NCI-H748 (cell line): ENCODE measurements around the gene TMEM35A.
A peak's percentile ranks its signal among the peaks of the same experiment; 100 is the strongest.
"Not testable (repeated sequence)": the region's sequence is repeated elsewhere in the genome, so short reads cannot be mapped to it uniquely, and the experiment has no call there.

ENCODE experiments used
- DNase-seq: peaks from one replicate; lab custom pipeline; 2025; ENCODE audit not compliant: unreplicated experiment; lab: John Stamatoyannopoulos, UW

The TMEM35A gene, protein sequence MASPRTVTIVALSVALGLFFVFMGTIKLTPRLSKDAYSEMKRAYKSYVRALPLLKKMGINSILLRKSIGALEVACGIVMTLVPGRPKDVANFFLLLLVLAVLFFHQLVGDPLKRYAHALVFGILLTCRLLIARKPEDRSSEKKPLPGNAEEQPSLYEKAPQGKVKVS

DNA sequence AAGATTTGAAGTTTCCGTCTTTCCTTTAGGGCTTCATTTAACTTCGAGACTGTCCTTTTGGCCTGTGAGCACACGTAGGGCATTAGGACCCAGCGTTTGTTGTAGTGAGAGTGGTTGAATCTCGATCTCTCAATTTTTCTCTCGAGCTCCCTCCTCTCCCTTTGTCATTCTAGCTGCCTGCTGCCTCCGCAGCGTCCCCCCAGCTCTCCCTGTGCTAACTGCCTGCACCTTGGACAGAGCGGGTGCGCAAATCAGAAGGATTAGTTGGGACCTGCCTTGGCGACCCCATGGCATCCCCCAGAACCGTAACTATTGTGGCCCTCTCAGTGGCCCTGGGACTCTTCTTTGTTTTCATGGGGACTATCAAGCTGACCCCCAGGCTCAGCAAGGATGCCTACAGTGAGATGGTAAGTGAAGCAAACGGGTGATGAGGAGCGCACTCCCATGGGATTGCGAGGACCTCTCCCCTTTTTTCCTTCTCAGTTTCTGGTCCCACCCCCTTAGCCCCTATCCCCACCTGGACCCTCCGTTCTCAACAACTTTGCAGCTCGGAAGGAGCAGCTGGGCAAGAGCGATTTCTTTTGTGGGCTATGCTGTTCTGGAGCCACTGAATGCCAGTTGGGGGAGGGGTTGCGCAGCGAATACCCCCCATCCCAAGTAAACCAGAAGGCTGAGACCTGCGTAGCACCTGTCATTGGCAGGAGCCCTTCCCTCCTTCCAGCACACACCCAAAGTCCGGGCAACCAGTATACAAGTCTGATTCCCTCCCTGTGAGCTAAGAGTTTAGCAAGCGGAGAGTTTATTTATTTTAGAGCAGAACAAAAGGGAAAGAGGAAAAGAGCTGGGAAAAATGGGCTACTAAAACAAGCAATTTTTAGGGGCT, at the start of gene TMEM35A:
Gene TMEM35A, plus strand, starts transcription at position 164 of the 883 bp plus-strand sequence. Its CDS starts 124 bp downstream, at position 288.
- peak; percentile 18 for DNase-seq

DNA sequence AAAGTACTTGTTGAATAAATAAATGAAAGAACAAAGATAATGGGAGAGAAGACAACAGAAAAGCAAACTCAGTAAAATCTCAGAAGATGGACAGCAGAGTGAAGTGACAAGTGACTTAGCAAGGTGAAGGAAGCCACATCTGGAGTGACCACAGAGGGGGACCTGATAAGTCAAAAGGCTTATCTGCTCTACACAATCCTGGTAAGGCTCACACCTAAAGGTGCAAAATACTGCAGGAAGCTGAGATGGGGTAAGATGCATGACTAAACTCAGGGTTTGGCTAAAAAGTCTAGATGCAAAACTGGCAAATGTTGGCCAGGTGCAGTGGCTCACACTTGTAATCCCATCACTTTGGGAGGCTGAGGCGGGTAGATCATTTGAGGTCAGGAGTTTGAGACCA, 49.0 kb upstream of the TMEM35A start:
- no peak for DNase-seq

DNA sequence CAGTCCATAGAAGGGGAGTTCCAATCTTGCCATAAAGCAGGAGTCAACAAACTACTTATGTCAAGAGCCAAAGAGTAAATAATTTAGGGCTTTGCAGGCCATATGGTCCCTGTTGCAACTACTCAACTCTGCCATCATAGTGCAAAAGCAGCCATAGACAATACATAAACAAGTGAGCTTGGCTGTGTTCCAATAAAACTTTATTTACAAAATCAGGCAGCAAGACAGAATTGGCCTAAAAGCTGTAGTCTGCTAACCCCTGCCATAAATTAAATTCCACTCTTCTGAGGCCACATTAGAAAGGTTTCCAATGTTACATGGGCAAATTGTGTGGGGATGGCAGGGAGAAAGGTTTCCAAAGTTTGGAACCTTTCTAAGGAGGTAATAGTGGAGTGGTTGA, 41.4 kb upstream of the TMEM35A start:
- no peak for DNase-seq

DNA sequence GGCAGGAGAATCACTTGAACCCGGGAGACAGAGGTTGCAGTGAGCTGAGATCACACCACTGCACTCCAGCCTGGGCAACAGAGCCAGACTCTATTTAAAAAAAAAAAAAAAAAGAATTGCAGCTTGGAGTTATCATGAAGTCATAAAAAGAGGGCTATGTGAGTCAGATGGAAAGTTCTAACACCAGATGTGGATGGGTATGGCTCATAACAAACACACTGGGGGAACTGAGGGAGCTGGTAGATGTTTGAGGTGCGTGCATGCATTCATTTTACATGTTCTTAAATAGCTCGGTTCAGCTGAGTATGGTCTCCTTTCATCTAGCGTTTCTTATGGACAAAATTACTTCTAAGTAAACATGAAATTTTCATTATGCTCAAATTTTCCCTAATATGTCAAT, 38.5 kb upstream of the TMEM35A start:
- no peak for DNase-seq

DNA sequence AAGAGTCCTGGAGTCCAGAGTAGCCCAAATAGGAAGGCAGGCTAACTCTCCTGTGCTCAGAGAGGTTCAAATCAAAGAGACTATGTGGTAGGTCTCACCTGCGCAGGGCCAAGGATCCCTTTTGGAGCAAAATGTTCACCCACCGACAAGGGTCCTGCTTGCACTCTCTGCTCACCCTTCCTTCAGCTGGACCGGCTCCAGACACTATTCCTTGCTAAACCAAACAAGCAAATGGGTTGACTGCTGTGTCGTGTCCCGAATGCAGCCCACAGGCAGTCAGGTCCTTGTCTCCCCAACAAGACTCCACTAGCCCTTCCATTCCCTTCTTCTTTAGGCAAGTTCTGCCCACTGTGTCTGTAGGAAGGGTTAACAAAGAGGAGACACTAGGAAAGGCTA, 27.5 kb upstream of the TMEM35A start:
- no peak for DNase-seq

DNA sequence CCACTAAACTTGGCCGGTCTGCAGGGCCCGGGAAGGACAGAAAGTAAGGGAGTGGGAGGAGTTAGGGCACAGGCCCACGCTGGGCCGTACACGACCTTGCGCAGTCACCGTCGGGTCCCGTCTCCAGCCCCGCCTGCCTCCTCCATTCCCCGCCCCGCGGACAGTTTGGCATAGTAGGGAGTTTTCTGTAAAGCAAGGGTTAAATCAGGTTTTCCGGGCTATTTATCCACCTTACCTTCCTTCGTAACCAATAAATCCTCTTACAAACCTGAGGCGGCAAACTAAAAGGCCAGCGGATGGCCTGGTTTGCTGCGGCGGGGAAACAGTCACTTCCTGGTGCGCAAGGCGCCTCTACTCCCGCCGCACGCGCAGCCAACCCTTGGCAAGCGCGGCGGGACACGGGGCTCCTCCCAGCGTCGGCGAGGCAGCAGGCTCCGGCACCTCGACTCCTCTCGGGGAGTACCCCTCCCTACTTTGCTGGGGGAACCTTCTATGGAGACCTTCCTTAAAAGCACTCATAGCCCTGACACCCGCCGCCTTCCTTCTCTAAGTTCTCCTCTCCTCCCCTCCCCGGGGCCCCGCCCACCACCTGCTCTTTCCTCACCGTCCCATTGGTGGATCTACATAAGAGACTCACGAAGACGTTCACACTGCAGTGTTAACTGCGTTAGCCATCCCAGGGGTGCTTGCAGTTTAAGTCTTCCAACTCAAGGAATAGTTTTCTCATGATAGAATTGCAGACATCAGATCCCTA, 27.0 kb upstream of the TMEM35A start, which contains the start of gene TRMT2B:
Gene TRMT2B, minus strand, starts transcription at position 563 of the 754 bp plus-strand sequence. CDS start 9,822 bp downstream, outside the sequence.
- peak; percentile 82 for DNase-seq

DNA sequence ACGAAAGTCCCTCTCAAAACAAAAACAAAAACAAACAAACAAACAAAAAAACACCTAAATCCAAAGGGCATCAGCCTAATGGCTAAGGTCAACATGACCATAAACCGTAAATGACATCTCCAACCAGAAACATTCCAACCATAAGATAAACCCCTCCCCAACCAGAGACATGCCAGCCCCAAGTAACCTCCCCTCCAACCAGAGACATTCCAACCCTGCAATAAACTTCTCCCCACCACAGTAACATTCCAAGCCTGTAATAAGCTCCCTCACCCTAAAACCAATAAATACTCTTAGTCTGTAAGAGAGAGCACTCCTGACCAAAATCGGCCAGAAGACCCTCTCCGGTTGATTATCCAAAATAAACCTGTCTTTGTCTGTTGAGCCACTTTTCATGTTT, 22.1 kb upstream of the TMEM35A start:
- DNase-seq: not testable (repeated sequence)

DNA sequence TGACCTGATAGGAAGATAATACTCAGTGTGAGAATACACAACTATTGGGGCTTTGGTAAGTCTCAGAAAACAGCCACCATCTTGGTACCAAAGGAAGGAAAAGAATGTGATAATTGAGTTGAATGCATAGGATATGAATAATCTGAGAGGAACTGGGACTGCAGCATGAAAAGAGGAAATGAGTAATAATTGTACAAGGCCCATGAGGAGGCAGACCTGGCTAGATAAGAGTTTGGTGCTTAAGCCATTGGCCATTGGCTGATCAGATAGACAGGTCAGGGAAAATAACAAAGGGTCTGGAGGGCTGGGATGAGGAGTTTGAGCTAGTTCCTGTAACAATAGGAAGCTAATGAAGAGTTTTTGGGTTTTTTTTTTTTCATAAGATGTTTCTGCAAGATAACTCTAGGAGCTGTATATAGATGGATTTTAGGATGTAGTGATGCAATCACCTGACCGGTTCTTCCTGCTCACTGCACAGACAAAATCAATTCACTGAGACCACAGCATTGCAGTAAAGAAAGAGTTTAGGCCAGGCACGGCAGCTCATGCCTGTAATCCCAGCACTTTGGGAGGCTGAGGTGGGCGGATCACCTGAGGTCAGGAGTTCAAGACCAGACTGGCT, 21.5 kb upstream of the TMEM35A start:
- DNase-seq: no peak

DNA sequence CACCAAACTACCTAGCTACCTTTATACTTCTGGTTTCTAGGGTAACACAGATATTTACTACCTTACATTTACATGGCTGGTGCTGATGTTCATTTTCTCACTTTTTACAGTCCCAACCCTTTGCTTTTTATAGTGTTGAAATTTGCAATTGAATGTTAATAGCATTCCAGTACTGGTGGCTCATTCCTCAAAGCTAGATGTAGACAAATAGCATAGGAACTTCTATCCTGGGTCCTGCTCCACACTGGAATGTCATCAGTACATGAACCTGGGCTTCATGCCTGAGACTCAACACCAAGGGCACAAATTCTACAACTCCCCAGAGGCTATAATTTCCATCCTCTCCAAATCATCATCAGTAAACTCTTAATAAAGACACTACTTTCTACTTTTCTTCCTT, 16.5 kb upstream of the TMEM35A start:
- DNase-seq: no peak

DNA sequence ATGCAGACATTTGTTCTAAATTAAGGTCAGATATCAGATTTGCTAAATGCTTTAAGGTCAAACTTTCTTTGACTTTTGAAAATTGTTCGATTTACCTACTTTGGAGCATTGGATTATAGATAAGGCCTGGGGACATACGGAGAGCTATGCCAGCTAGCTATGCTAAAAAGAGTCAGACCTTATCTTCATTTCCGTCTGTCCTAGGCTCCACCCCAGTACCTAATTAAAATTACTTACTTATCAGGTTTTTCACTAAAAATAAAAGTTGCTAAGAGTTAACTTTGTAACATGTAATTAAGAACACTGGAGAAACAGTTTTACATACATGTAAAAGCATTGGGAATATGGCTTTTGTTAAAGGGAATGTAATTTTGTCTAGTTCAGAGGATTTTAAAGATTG, 7.1 kb upstream of the TMEM35A start:
- DNase-seq: no peak

DNA sequence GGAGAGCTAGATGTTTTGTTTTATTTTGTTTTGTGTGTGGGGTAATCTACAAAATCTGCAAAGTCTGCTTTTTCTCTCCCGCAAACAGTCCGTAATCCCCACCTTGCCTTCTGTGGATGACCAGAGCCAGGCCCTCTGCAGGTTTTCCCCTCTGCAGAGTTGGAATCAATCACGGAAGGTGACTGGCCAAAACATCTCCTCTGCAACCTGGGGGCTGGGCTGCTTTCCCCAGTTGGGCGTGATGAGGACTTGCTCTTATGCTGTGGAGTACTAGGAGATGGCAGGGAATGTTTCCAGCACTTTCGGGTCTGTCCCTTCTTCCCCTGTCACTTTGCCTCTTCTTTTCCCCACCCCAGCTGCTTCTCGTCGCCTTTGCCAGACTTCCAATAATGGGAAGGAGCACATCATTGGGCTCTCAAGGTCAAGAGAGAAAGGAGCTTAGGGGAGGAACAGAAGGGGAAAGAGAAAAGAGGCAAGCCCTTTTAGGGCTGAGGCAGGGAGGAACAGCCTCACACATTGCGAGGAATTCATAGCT, 1.1 kb downstream of the TMEM35A start:
- DNase-seq: no peak

DNA sequence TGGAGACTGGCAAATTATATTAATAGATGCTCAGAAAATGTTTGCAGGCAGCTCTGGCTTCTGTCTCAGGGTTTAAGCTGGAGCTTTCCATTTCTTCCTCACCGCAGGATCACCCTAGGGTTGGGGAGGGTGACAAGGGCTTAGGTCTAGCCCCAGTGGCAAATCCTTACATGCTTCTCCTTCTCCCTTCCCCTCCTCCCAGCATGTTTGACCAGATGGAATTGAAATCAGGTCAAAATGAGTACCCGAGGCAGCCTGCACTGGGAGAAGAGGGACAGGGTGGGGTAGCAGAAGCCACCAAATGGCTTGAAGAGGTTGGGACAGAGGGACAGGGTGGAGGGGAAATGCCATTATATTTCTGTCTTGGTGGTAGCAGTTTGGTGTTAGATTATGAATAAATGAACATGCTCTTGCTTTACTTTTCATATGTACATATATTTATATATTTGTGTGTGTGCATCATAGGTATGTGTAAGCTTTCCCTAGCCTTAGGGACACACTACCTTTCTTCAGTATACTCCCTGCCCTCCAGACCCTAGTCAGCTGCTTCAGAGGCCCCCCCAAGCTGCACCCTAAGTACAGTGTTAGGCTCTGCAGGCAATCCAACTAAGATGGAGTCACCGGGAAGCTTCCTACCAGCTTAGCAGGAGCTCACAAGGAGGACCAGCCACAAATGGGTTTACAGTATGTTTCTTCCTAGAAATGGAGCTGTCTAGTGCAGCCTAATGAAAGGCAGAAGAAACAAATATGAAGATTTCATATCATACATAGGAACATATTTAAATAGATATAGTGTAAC, 1.8 kb downstream of the TMEM35A start:
- no peak for DNase-seq

DNA sequence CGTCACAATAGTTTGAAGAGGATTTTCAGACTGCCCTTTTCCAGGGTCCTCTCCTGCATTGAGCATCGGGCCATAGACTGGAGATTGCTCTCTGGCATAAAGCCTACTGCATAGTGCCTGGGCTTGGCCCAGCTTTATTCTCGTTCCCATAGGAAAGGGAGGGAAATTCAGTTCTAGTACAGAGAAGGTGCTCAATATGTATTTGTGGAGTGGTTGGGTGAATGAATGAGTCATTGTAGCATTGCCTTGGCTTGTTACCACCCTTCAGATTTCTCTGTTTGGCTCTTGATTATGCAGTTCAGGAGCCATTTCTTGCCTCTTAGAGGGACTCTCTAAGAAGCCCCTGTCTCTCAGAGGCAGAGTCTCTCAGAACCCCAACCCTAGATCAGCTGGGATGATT, 2.6 kb downstream of the TMEM35A start:
- no peak for DNase-seq

DNA sequence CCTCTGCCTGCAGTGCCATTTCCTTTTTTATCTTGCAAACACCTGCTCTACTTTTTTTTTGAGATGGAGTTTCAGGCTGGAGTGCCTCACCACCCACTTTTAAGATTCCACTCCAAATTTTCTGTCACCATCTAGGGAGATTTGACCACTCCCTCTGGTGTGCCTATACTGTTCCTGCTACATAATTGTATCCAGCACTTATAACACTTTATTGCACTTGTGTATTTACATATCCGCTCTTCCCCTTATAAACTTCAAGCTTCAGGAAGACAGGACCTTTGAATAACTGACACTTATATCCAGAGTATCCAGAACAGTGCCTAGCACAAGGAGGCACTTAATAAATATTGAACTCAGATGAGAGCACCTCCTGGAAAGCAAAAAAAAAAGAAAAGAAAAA, 13.1 kb downstream of the TMEM35A start:
- no peak for DNase-seq

DNA sequence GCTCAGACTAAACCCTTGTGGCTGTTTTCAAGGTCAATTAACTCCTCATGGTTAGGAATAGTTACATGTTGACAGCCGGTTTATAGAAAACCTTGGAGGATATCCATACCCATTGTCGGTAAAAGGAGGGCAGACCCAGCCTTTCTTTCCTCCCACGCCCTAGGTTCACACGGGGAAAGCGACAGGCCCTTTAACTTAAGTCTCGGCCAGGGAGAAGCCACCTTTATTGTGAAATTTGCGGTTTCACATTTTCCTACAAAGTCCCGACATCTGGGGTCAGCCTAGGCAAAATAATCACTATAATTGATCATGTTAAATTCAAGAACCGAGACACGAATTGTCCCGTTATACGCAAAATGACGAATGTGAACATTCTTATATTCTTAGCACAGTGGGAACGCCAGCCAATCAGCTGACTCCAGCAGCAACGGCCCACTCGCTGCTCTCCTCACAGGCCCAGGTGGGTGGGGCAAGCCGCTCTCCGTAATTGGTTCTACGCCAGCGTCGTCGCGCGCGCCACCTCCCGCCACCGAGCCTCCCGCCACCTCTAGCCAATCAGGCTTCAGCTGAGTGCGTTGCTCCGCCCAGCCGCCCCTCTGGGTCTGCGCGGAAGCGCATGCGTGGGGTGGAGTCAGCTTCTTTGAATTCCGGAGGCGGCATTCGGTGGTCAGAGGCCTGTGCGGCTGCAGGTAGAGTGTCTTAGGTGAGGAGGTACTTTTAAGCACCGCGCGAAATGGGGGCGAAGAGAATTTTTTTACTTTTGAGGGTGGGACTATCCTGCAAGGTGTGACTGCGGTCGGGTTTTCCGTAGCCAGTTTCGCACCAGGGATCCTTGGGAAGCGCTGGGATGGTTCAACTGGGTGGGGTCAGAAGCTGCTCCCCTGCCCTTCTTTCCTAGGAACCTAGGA, 19.1 kb downstream of the TMEM35A start, which contains the start of gene CENPI:
Gene CENPI, plus strand, starts transcription at position 659 of the 908 bp plus-strand sequence. CDS start 2,867 bp downstream, outside the sequence.
- DNase-seq: peak; percentile 94

DNA sequence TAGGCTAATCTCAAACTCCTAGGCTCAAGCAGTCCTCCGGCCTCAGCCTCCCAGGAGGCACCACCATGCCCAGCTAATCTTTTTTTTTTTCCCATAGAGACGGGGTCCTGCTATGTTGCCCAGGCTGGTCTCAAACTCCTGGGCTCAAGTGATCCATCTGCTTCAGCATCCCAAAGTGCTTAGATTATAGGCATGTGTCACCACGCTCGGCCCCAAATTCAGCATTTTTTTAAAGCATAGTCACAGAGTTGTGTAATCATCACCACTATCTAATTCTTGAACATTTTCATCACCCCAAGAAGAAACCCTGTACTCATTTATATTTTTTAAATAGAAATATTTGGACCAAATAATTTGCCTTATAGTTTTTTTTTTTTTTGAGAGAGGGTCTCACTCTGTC, 29.6 kb downstream of the TMEM35A start:
- DNase-seq: no peak

DNA sequence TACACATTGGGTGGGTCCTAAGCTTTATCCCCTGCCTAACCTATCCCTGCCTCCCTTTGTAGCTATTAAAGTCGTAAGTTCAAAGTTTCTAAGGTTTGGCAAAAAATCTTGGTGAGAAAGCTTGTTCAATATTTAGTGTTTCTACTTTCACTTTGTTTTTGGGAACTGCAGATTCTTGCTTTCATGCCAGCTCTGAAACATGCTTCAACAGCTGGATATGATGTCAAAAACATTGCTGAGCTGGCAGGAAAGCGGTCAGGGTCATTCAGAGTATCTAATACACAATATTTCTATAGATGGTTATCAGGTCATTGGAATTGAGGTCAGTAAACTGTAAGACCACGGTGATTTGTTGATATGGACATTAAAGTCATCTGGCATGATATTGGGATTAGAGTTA, 39.0 kb downstream of the TMEM35A start:
- no peak for DNase-seq

DNA sequence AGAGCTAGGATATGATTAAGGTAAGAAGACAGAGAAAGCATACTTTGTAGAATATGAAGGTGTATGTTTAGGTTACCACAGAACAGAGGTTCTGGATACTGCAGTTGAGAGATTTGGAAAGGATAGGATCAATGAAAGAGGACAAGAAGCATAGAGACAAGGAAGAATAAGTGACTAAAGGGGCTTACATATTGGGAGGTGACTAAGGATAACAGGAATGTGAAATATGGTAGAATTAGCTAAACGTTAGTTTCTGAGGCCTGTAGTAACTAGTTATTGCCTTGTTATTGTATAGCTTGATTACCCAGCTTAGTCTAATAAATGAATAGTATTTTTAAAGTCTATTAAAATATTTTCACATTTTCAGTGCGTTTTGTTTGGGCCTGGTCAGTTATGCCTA, 57.6 kb downstream of the TMEM35A start:
- DNase-seq: no peak
